ENCODE data around the gene FZD8.

DNA sequence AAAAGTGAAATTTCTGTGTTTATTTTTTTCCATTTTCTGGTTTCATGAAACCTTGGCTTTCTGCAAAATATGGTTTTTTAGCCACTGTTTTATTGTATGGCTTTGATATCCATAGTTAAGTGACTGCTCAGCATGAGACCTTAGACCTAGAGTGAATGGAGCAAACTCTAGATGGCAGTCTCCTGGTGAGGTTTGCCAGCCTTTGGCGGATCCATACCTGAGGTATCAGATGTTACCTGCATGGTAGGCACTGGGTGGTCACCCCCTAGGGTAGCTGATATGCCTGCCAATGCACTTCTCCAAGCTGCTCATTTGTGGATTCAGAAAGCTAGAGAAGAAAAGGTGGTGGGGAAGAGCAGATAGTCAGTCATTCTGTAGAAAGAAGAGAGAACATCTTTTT, 17.4 kb upstream of the FZD8 start:
- TF ChIP-seq, protein P1, sequence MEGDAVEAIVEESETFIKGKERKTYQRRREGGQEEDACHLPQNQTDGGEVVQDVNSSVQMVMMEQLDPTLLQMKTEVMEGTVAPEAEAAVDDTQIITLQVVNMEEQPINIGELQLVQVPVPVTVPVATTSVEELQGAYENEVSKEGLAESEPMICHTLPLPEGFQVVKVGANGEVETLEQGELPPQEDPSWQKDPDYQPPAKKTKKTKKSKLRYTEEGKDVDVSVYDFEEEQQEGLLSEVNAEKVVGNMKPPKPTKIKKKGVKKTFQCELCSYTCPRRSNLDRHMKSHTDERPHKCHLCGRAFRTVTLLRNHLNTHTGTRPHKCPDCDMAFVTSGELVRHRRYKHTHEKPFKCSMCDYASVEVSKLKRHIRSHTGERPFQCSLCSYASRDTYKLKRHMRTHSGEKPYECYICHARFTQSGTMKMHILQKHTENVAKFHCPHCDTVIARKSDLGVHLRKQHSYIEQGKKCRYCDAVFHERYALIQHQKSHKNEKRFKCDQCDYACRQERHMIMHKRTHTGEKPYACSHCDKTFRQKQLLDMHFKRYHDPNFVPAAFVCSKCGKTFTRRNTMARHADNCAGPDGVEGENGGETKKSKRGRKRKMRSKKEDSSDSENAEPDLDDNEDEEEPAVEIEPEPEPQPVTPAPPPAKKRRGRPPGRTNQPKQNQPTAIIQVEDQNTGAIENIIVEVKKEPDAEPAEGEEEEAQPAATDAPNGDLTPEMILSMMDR (IDR thresholded peaks at IDR 0.05) = no peak
- TF ChIP-seq POLR2A (IDR thresholded peaks at IDR 0.05) = no peak
